ENCODE results near the gene ITGAV.

DNA sequence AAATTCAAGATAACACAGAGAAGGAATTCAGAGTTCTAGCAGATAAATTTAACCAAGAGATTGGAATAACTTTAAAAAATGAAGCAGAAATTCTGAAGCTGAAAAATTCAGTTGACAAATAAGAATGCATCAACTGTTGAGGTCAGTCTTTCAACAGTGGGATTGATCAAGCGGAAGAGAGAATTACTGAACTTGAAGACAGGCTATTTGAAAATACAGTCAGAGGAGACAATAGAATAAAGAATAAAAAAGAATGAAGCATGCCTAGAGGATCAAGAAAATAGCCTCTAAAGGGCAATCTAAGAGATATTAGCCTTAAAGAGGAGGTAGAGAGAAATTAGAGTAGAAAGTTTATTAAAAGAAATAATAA lies 27.7 kb upstream of the ITGAV start:
- TF ChIP-seq, protein P1, sequence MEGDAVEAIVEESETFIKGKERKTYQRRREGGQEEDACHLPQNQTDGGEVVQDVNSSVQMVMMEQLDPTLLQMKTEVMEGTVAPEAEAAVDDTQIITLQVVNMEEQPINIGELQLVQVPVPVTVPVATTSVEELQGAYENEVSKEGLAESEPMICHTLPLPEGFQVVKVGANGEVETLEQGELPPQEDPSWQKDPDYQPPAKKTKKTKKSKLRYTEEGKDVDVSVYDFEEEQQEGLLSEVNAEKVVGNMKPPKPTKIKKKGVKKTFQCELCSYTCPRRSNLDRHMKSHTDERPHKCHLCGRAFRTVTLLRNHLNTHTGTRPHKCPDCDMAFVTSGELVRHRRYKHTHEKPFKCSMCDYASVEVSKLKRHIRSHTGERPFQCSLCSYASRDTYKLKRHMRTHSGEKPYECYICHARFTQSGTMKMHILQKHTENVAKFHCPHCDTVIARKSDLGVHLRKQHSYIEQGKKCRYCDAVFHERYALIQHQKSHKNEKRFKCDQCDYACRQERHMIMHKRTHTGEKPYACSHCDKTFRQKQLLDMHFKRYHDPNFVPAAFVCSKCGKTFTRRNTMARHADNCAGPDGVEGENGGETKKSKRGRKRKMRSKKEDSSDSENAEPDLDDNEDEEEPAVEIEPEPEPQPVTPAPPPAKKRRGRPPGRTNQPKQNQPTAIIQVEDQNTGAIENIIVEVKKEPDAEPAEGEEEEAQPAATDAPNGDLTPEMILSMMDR (IDR thresholded peaks at IDR 0.05) = no peak
- TF ChIP-seq POLR2A (IDR thresholded peaks at IDR 0.05) (no peak), POLR2AphosphoS5 (IDR thresholded peaks at IDR 0.05) (no peak)
